Neural cell (in vitro differentiated cells): ENCODE results near the gene PPP2R5E.

ENCODE experiments used
- CTCF ChIP-seq: fragments of 450-650 bp; IDR thresholded peaks from 2 replicates; pipeline ENCODE4 v1.5.1; 2014; ENCODE audit warnings: antibody characterized with exemption, mild to moderate bottlenecking, moderate library complexity; ENCODE audit not compliant: poor library complexity, severe bottlenecking
- EP300 ChIP-seq: fragments of 450-650 bp; conservative IDR thresholded peaks from 2 replicates; pipeline ENCODE4 v1.6.1; 2014; ENCODE audit warnings: antibody characterized with exemption, mild to moderate bottlenecking, moderate library complexity; ENCODE audit not compliant: poor library complexity, severe bottlenecking
- EZH2 ChIP-seq: fragments of 200-600, 300-800 bp; shearing (Covaris generic), sonication (generic); IDR thresholded peaks from 2 replicates; pipeline ENCODE4 v1.6.1; 2014; ENCODE audit warnings: antibody characterized with exemption, low read length, borderline replicate concordance, mild to moderate bottlenecking; ENCODE audit not compliant: insufficient read depth, poor library complexity, severe bottlenecking
- POLR2AphosphoS5 ChIP-seq: IDR thresholded peaks from 2 replicates; pipeline ENCODE4 v1.6.1; 2012
- RAD21 ChIP-seq: fragments of 450-650 bp; conservative IDR thresholded peaks from 2 replicates; pipeline ENCODE4 v1.6.1; 2014; ENCODE audit warnings: antibody characterized with exemption, mild to moderate bottlenecking, moderate library complexity
- REST ChIP-seq: IDR thresholded peaks from 2 replicates; pipeline ENCODE4 v1.6.1; 2012; ENCODE audit warnings: borderline replicate concordance
- SMC3 ChIP-seq: fragments of 450-650 bp; conservative IDR thresholded peaks from 2 replicates; pipeline ENCODE4 v1.6.1; 2014; ENCODE audit warnings: antibody characterized with exemption, mild to moderate bottlenecking, moderate library complexity; ENCODE audit not compliant: poor library complexity
- TAF1 ChIP-seq: IDR thresholded peaks from 2 replicates; pipeline ENCODE4 v1.6.1; 2012; ENCODE audit warnings: low read depth

- TF ChIP-seq SMC3 (no peak), RAD21 (no peak), CTCF (no peak), EP300 (no peak), REST (no peak), EZH2 (no peak), POLR2AphosphoS5 (no peak), TAF1 (no peak)
Measured at GRCh38 chr14:63375769-63376168, 167.4 kb downstream of the PPP2R5E start.
